ENCODE measurements around the gene SCN4B. TPM values are rescaled to one million over a fixed set of nuclear protein-coding genes. Genes with fewer than 3 reads are reported as not detected.
A peak's percentile ranks its signal among the peaks of the same experiment; 100 is the strongest.

SCN4B gene
- total and polyA plus RNA-seq, 5 donors, result 2.6 to 9.0 (median 6.8) TPM

GRCh38 chr11:118149493-118149892 is 3.1 kb downstream of the SCN4B start:
- intact Hi-C loops (cut with DNase I), result loop anchor here (5.0 to 10.0 kb wide), 4 partner anchors 143 to 335 kb away; partner anchors contain the start of gene UBE4A (in 2 of the 4)
- WGBS, result 81% methylated on average over 1 of the region's 1 CpG
- no peak for ATAC-seq
- no peaks in the 10 kb centered on the region for H3K9me3 ChIP-seq (ENCODE audit: control insufficient read depth, low read length)
- H3K4me3 ChIP-seq (ENCODE audit: low read length), result no peak overlapping the region
- H3K4me1 ChIP-seq (ENCODE audit: control insufficient read depth, insufficient read depth, low read length), result peaks cover 2% of the 10 kb centered on the region
- H3K27me3 ChIP-seq (ENCODE audit: control insufficient read depth, insufficient read depth), result no peaks in the 10 kb centered on the region
- no peak for DNase-seq
- no peak overlapping the region for H3K27ac ChIP-seq (ENCODE audit: low read length)

DNA sequence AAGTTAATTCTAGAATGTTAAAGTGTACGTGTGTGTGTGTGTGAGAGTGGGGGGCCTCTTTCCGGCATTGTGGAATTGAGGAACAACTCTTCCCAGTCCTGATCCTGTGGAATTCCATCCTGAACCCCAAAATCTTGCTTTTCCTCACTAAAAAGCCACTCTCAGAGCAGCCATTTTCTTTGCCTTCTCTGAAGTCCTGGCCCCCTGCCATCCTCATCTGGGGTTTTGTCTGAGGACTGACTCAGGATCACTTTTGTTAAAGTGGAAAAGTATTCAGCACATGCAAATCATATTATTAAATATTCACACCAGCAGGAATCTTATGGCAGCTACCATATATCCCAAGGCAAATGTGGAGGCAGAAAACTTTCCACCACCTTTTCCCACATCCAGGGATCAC is 3.8 kb downstream of the SCN4B start:
- 71% methylated on average over 2 of the region's 2 CpGs for WGBS
- Histone ChIP-seq H3K27ac (ENCODE audit: low read length) (no peak overlapping the region), H3K27me3 (ENCODE audit: control insufficient read depth, insufficient read depth) (no peaks in the 10 kb centered on the region), H3K9me3 (ENCODE audit: control insufficient read depth, low read length) (no peaks in the 10 kb centered on the region), H3K4me3 (ENCODE audit: low read length) (no peak overlapping the region), H3K4me1 (ENCODE audit: control insufficient read depth, insufficient read depth, low read length) (peaks cover 2% of the 10 kb centered on the region)
- ATAC-seq (no peak), DNase-seq (no peak)
- intact Hi-C loops (cut with DNase I), result loop anchor here (5.0 to 10.0 kb wide), 4 partner anchors 143 to 336 kb away; partner anchors contain the start of gene UBE4A (in 2 of the 4)

DNA sequence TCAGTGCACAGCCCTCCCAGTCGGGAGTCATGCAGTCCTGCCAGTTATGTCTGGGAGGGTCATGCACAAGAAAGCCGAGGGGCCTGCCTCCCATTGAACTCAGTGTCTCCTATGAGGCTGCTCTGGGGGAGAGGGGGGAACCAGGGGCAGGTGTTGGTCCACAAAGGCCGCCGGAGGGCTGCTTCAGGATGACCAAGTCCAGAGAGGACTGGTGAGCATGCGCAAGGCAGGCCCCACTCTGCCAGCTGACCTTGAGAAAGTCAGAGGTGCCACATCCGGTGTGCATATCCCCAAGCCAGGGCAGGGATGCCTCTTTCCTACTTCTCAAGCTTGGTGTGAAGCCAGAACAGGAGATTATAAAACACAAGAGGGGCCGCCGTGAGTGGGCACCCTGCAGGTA is 4.4 kb downstream of the SCN4B start:
- H3K27me3 ChIP-seq (ENCODE audit: control insufficient read depth, insufficient read depth), result no peaks in the 10 kb centered on the region
- no peak for ATAC-seq
- intact Hi-C loops (cut with DNase I), result loop anchor here (5.0 to 10.0 kb wide), 4 partner anchors 144 to 337 kb away; partner anchors contain the start of gene UBE4A (in 2 of the 4)
- no peak for DNase-seq
- peaks cover 2% of the 10 kb centered on the region for H3K4me1 ChIP-seq (ENCODE audit: control insufficient read depth, insufficient read depth, low read length)
- 82% methylated on average over 8 of the region's 8 CpGs for WGBS
- H3K27ac ChIP-seq (ENCODE audit: low read length), result no peak overlapping the region
- H3K9me3 ChIP-seq (ENCODE audit: control insufficient read depth, low read length), result no peaks in the 10 kb centered on the region
- H3K4me3 ChIP-seq (ENCODE audit: low read length), result no peak overlapping the region

- WGBS, result 42% methylated on average over 3 of the region's 3 CpGs
- intact Hi-C loops (cut with DNase I), result loop anchor here (5.0 to 10.0 kb wide), 4 partner anchors 145 to 337 kb away; partner anchors contain the start of gene UBE4A (in 2 of the 4)
- no peak overlapping the region for H3K4me3 ChIP-seq (ENCODE audit: low read length)
Measured at GRCh38 chr11:118147502-118147901, 5.1 kb downstream of the SCN4B start.

GRCh38 chr11:118146554-118146953 is 6.1 kb downstream of the SCN4B start:
- peaks cover 2% of the 10 kb centered on the region for H3K4me1 ChIP-seq (ENCODE audit: control insufficient read depth, insufficient read depth, low read length)
- no peak overlapping the region for H3K4me3 ChIP-seq (ENCODE audit: low read length)

More at GRCh38 chr11:118147502-118147901, 5.1 kb downstream of the SCN4B start:
- ATAC-seq, result no peak
- peaks cover 2% of the 10 kb centered on the region for H3K4me1 ChIP-seq (ENCODE audit: control insufficient read depth, insufficient read depth, low read length)
- DNase-seq, result no peak
- H3K9me3 ChIP-seq (ENCODE audit: control insufficient read depth, low read length), result no peaks in the 10 kb centered on the region
- H3K27me3 ChIP-seq (ENCODE audit: control insufficient read depth, insufficient read depth), result no peaks in the 10 kb centered on the region
- peak overlapping the region; percentile 2 for H3K27ac ChIP-seq (ENCODE audit: low read length)

DNA sequence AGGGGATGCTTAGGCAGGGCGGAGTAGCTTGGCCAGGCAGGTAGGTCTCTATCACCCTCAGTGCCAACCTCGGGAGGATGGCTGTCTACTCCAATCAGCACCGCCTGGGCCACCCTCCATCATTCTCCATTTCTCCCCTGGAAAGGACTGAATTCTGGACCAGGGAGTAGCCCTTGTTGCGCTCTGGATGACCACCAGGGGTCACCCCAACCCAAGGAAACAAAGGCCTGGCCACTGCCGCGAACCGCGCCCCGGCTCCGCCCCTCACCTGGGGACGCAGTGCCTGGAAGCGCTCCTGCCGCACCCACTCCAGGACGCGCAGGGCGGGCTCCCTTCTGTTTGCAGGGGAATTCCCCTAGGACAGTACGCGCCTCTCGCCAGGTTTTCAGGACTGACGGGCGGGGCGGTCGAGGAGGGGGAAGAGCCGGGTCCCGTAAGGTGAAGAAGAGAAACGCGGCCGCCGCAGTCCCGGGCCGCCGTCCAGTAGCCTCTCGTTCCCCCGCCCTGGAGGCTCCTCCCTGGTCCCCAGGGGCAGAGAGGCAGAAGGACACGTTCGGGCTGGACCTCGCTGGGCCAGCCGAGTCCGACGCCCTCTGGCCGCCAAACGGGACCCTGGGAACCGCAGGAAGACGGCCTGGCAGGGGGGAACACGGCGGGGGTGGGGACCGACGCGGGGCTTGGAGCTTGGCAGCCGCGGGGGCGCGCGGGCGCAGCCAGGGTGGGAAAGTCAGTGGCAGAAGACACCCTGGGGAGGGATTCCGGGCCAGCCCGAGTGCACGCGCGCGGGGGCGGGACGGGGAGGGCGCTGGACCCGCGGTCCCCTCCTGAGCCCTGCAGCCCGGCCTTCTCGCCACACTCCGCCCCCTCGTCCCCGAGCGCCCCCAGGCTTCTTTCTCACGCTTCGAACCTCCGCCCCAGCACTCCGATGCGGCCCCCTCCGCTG is 7.1 kb downstream of the SCN4B start:
- DNase-seq (peak; percentile 81 to 93 (median 92)), ATAC-seq (peak; percentile 89 to 91)
- Histone ChIP-seq H3K4me1 (ENCODE audit: control insufficient read depth, insufficient read depth, low read length) (peaks cover 2% of the 10 kb centered on the region), H3K27me3 (ENCODE audit: control insufficient read depth, insufficient read depth) (no peaks in the 10 kb centered on the region), H3K27ac (ENCODE audit: low read length) (no peak overlapping the region), H3K4me3 (ENCODE audit: low read length) (peak overlapping the region; percentile 44), H3K9me3 (ENCODE audit: control insufficient read depth, low read length) (no peaks in the 10 kb centered on the region)
- intact Hi-C loops (cut with DNase I), result loop anchor here (2.0 to 10.0 kb wide), 5 partner anchors 25 to 339 kb away; partner anchors contain the start of gene UBE4A (in 2 of the 4)
- WGBS, result 2% methylated on average over 78 of the region's 78 CpGs

More at GRCh38 chr11:118146554-118146953, 6.1 kb downstream of the SCN4B start:
- no peak overlapping the region for H3K27ac ChIP-seq (ENCODE audit: low read length)
- ATAC-seq, result no peak
- DNase-seq, result no peak
- 87% methylated on average over 6 of the region's 6 CpGs for WGBS
- H3K27me3 ChIP-seq (ENCODE audit: control insufficient read depth, insufficient read depth), result no peaks in the 10 kb centered on the region
- no peaks in the 10 kb centered on the region for H3K9me3 ChIP-seq (ENCODE audit: control insufficient read depth, low read length)
- intact Hi-C loops (cut with DNase I), result loop anchor here (5.0 to 10.0 kb wide), 4 partner anchors 146 to 338 kb away; partner anchors contain the start of gene UBE4A (in 2 of the 4)

DNA sequence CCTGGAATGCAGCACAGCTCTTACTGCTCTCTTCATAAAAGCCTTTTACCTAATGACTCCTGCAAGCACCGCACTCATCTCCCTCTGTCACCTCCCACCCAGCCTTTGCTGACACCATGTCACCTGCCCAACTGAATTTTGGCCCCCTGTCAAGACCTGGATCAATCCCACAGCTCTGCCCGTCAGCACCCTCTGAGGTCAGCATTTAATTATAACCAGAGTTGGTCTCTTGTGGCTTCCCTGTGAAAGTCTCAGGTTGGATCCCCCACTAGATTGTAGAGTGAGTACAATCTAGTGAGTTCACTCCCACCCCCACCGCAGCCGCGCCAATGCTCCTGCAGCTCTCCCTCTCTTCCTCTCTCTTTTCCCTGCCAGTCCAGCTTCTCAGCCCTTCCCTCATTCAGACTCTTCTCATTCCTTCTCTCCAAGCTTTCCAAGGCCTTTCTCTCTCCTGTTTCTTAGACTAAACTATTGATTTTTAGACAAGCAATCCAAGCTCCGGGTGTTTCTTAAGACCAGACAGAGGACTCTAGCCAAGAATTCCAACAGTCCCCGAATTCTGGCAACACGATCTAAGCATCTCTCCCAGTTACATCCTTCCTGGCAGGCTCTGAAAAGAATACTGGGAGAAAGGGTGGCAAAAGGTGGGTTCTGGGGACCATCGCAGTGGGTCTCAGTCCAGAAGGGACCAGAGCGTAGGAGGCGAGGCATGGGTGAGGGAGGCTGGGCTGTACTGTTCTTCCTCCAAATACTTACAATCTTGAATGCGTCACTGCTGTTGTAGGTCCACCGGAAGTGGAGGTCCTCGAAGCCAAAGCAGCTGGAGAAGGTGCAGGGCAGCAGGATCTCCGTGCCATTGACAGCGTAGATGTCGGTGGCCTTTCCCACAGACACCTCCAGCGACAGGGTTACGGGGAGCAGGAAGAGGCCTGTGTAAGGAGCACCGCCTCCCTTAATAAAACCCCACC is 8.0 kb downstream of the SCN4B start:
- H3K27ac ChIP-seq (ENCODE audit: low read length), result peak overlapping the region; percentile 51
- no peaks in the 10 kb centered on the region for H3K9me3 ChIP-seq (ENCODE audit: control insufficient read depth, low read length)
- WGBS, result 43% methylated on average over 20 of the region's 20 CpGs
- no peaks in the 10 kb centered on the region for H3K27me3 ChIP-seq (ENCODE audit: control insufficient read depth, insufficient read depth)
- peak in 1 of 3 donors; percentile 69 for DNase-seq
- H3K4me3 ChIP-seq (ENCODE audit: low read length), result no peak overlapping the region
- intact Hi-C loops (cut with DNase I), result loop anchor here (2.0 to 10.0 kb wide), 5 partner anchors 26 to 340 kb away; partner anchors contain the start of gene UBE4A (in 2 of the 4)
- peak; percentile 6 to 11 for ATAC-seq
- H3K4me1 ChIP-seq (ENCODE audit: control insufficient read depth, insufficient read depth, low read length), result peaks cover 2% of the 10 kb centered on the region

DNA sequence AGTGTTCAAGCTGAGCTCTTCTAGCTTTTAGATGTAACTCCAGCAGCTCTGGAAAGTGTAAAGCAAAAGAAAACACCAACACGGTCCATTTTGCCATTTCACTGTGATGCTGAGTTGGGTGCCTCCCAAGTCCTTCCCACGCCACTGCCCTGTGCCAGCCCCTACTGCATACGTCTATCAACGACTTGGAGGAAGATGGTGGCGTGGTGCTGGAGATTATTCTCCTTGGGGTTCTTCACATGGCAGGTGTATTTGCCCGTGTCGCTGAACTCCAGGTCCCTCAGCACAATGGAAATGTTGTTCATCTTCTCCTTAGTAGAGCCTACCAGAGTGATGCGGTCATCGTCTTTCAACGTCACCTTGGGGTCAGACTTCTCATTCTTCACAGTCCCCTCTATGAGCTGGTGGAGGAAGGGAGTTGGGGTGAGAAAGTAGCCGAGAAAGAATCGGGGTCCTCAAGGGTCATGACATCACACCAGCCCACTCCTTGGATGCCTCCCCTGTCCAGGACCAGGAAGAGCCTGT is 8.9 kb downstream of the SCN4B start:
- H3K27ac ChIP-seq (ENCODE audit: low read length), result no peak overlapping the region
- H3K9me3 ChIP-seq (ENCODE audit: control insufficient read depth, low read length), result no peaks in the 10 kb centered on the region
- intact Hi-C loops (cut with DNase I), result loop anchor here (2.0 to 10.0 kb wide), 4 partner anchors 27 to 341 kb away; partner anchors contain the start of gene UBE4A (in 2 of the 4)
- H3K4me3 ChIP-seq (ENCODE audit: low read length), result no peak overlapping the region
- DNase-seq (no peak), ATAC-seq (no peak)
- peaks cover 2% of the 10 kb centered on the region for H3K4me1 ChIP-seq (ENCODE audit: control insufficient read depth, insufficient read depth, low read length)
- no peaks in the 10 kb centered on the region for H3K27me3 ChIP-seq (ENCODE audit: control insufficient read depth, insufficient read depth)
- 68% methylated on average over 12 of the region's 12 CpGs for WGBS

- H3K27ac ChIP-seq (ENCODE audit: low read length), result no peak overlapping the region
- DNase-seq, result peak in 2 of 3 donors; percentile 35 to 66
- no peak for ATAC-seq
- 52% methylated on average over 6 of the region's 6 CpGs for WGBS
- H3K4me1 ChIP-seq (ENCODE audit: control insufficient read depth, insufficient read depth, low read length), result peaks cover 2% of the 10 kb centered on the region
- H3K27me3 ChIP-seq (ENCODE audit: control insufficient read depth, insufficient read depth), result no peaks in the 10 kb centered on the region
- no peaks in the 10 kb centered on the region for H3K9me3 ChIP-seq (ENCODE audit: control insufficient read depth, low read length)
- intact Hi-C loops (cut with DNase I), result loop anchor here (10.0 kb wide), 3 partner anchors 152 to 342 kb away; partner anchors contain the start of gene UBE4A (in 2 of the 4)
- H3K4me3 ChIP-seq (ENCODE audit: low read length), result no peak overlapping the region
Measured at GRCh38 chr11:118142809-118143208, 9.8 kb downstream of the SCN4B start.

DNA sequence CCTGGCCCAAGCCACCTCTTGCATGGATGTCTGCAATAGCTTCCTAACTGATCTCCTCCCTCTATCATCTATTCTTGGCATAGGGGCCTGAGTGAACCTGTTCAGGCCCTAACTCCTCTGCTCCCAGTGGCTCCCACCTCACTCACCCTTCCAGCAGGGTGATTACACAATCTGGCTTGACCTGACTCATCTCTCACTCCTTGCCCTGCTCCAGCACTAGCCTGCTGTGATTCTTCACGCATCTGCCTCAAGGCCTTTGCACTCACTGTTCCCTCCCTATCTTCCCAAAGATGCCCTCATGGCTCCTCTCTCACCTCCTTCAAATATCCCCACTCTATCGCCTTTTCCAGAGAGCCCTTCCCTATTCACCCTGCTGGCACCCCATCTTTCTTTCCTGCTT is 10.5 kb downstream of the SCN4B start:
- Histone ChIP-seq H3K27me3 (ENCODE audit: control insufficient read depth, insufficient read depth) (no peaks in the 10 kb centered on the region), H3K4me1 (ENCODE audit: control insufficient read depth, insufficient read depth, low read length) (peaks cover 2% of the 10 kb centered on the region), H3K27ac (ENCODE audit: low read length) (no peak overlapping the region), H3K4me3 (ENCODE audit: low read length) (no peak overlapping the region), H3K9me3 (ENCODE audit: control insufficient read depth, low read length) (no peaks in the 10 kb centered on the region)
- intact Hi-C loops (cut with DNase I), result loop anchor here (10.0 kb wide), 3 partner anchors 153 to 343 kb away; partner anchors contain the start of gene UBE4A (in 2 of the 4)
- 77% methylated on average over 2 of the region's 2 CpGs for WGBS
- ATAC-seq, result no peak
- no peak for DNase-seq
